GM04503 (cell line): ENCODE results near the gene ZSWIM7.

Experiments used
- DNase-seq: peaks from one replicate; pipeline ENCODE4 v3.0.0-alpha.2; 2012; ENCODE audit warnings: low read depth

The ZSWIM7 gene

GRCh38 chr17:15931394-15931793, 68.1 kb downstream of the ZSWIM7 start:
- no peak for DNase-seq

- DNase-seq = no peak
Measured at GRCh38 chr17:15930426-15930825, 69.1 kb downstream of the ZSWIM7 start.

- no peak for DNase-seq
Measured at GRCh38 chr17:15929941-15930340, 69.6 kb downstream of the ZSWIM7 start.

GRCh38 chr17:15928286-15928785, 71.2 kb downstream of the ZSWIM7 start:
- no peak for DNase-seq
